Mesendoderm (in vitro differentiated cells): Measurements from ENCODE around the gene GLIS1.
A peak's percentile ranks its signal among the peaks of the same experiment; 100 is the strongest.
"Not testable (repeated sequence)": the region's sequence is repeated elsewhere in the genome, so short reads cannot be mapped to it uniquely, and the experiment has no call there.

Experiments
- DNase-seq: peaks from one replicate; pipeline ENCODE4 v3.0.0; 2013
- H2AK5ac ChIP-seq: 2 replicates; pipeline ENCODE4 v1.6.1; 2013; ENCODE audit warnings: low read length, inconsistent platforms
- H2BK120ac ChIP-seq: 2 replicates; pipeline ENCODE4 v1.6.1; 2013; ENCODE audit warnings: low read depth, mild to moderate bottlenecking, low read length, moderate library complexity, mixed read lengths
- H2BK15ac ChIP-seq: replicated peaks from 2 replicates; pipeline ENCODE4 v1.6.1; 2013; ENCODE audit warnings: low read depth, mild to moderate bottlenecking, moderate library complexity
- H2BK5ac ChIP-seq: 2 replicates; pipeline ENCODE4 v1.6.1; 2013; ENCODE audit warnings: low read length, inconsistent platforms
- H3K18ac ChIP-seq: 2 replicates; pipeline ENCODE4 v1.6.1; 2013; ENCODE audit warnings: mild to moderate bottlenecking, low read length, mixed read lengths
- H3K23ac ChIP-seq: one replicate; pipeline ENCODE4 v1.6.1; 2013; ENCODE audit warnings: low read length
- H3K27ac ChIP-seq: 2 replicates; pipeline ENCODE4 v1.5.1; 2013; ENCODE audit warnings: low read depth, mild to moderate bottlenecking, inconsistent platforms, low read length, moderate library complexity
- H3K27me3 ChIP-seq: 2 replicates; pipeline ENCODE4 v1.6.1; 2013; ENCODE audit warnings: low read length, control low read depth, mild to moderate bottlenecking, inconsistent platforms; ENCODE audit not compliant: insufficient read depth, poor library complexity
- H3K36me3 ChIP-seq: 2 replicates; pipeline ENCODE4 v1.6.1; 2013; ENCODE audit warnings: low read length, inconsistent platforms; ENCODE audit not compliant: control insufficient read depth, insufficient read depth
- H3K4ac ChIP-seq: one replicate; pipeline ENCODE4 v1.6.1; 2013; ENCODE audit warnings: low read depth, mild to moderate bottlenecking, low read length, moderate library complexity
- H3K4me1 ChIP-seq: 2 replicates; pipeline ENCODE4 v1.6.1; 2013; ENCODE audit warnings: low read depth, low read length, inconsistent platforms; ENCODE audit not compliant: control insufficient read depth
- H3K4me2 ChIP-seq: 2 replicates; pipeline ENCODE4 v1.6.1; 2013; ENCODE audit warnings: low read length
- H3K4me3 ChIP-seq: 2 replicates; pipeline ENCODE4 v1.5.1; 2013; ENCODE audit warnings: mild to moderate bottlenecking, low read length
- H3K56ac ChIP-seq: one replicate; pipeline ENCODE4 v1.6.1; 2013; ENCODE audit warnings: low read length
- H3K79me1 ChIP-seq: 2 replicates; pipeline ENCODE4 v1.6.1; 2013; ENCODE audit warnings: low read length, inconsistent platforms
- H3K79me2 ChIP-seq: 2 replicates; pipeline ENCODE4 v1.6.1; 2013; ENCODE audit warnings: mild to moderate bottlenecking, low read length; ENCODE audit not compliant: control insufficient read depth, insufficient read depth
- H3K9ac ChIP-seq: 2 replicates; pipeline ENCODE4 v1.6.1; 2013; ENCODE audit warnings: low read length, inconsistent platforms
- H4K5ac ChIP-seq: one replicate; pipeline ENCODE4 v1.6.1; 2013; ENCODE audit warnings: low read length
- H4K8ac ChIP-seq: one replicate; pipeline ENCODE4 v1.6.1; 2013; ENCODE audit warnings: low read depth, mild to moderate bottlenecking, control low read depth, low read length, moderate library complexity
- WGBS: extraction: QIAGEN DNeasy Blood & Tissue Kit; methylation state at CpG from one replicate; pipeline ENCODE4 v1.1.7; 2013; ENCODE audit warnings: low lambda C conversion rate, missing lambda C conversion rate; ENCODE audit not compliant: insufficient coverage; ENCODE audit errors: extremely low coverage; 5-methylcytosine and 5-hydroxymethylcytosine counted together

The GLIS1 gene

DNA sequence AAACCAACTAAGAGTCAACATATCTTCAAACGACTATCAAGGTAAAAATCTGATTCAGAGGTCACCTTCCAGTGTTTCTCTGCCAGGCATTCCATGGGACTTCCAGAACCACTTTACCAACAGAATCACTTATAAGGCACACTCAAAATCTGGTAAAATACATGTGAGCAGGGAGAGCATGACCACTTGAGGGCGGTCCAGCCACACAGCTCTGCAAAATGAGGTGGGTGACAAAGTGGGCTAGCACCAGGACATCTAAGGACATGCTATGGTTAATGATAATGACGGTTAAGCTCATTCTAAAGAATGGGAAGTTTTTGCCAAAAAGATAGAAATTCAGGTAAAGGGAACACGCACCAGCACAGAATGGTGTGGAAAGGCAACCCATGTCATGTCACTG, 24.5 kb upstream of the GLIS1 start:
- no CpG with 5 or more reads among the region's 4 CpGs for WGBS
- no peak overlapping the region for H3K9ac ChIP-seq
- H2BK120ac ChIP-seq, result no peak overlapping the region
- no peaks in the 10 kb centered on the region for H3K79me1 ChIP-seq
- H4K5ac ChIP-seq, result no peak overlapping the region
- no peak overlapping the region for H2AK5ac ChIP-seq
- no peak overlapping the region for H3K56ac ChIP-seq
- H3K27ac ChIP-seq, result no peak overlapping the region
- H3K27me3 ChIP-seq, result no peaks in the 10 kb centered on the region
- H3K4ac ChIP-seq, result no peak overlapping the region
- H2BK5ac ChIP-seq, result no peak overlapping the region
- no peak overlapping the region for H3K4me2 ChIP-seq
- no peak overlapping the region for H2BK15ac ChIP-seq
- no peaks in the 10 kb centered on the region for H3K79me2 ChIP-seq
- no peaks in the 10 kb centered on the region for H3K36me3 ChIP-seq
- H4K8ac ChIP-seq, result no peak overlapping the region
- no peak for DNase-seq
- no peak overlapping the region for H3K23ac ChIP-seq
- H3K4me3 ChIP-seq, result no peak overlapping the region
- H3K4me1 ChIP-seq, result no peaks in the 10 kb centered on the region
- no peak overlapping the region for H3K18ac ChIP-seq

DNA sequence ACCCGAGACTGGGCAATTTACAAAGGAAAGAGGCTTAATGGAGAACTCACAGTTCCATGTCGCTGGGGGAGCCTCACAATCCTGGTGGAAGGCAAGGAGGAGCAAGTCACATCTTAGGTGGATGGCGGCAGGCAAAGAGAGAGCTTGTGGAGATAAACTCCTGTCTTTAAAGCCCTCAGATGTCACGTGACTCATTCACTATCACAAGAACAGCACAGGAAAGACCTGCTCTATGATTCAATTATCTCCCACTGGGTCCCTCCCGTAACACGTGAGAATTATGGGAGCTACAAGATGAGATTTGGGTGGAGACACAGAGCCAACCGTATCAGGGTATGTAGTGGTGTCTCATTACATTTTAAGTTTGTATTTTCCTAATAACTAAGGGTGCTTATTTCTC, 21.5 kb upstream of the GLIS1 start:
- H4K8ac ChIP-seq, DNase-seq: not testable (repeated sequence)

GRCh38 chr1:53755874-53756273, 16.9 kb upstream of the GLIS1 start:
- Histone ChIP-seq H3K4me2 (no peak overlapping the region), H3K9ac (no peak overlapping the region), H2AK5ac (no peak overlapping the region), H3K27me3 (no peaks in the 10 kb centered on the region), H3K56ac (no peak overlapping the region), H2BK5ac (no peak overlapping the region), H4K8ac (no peak overlapping the region), H3K27ac (no peak overlapping the region), H3K4ac (no peak overlapping the region), H3K36me3 (no peaks in the 10 kb centered on the region), H3K23ac (no peak overlapping the region), H2BK120ac (no peak overlapping the region), H3K79me2 (no peaks in the 10 kb centered on the region), H2BK15ac (no peak overlapping the region), H3K4me1 (no peaks in the 10 kb centered on the region), H3K79me1 (no peaks in the 10 kb centered on the region), H3K18ac (no peak overlapping the region), H3K4me3 (no peak overlapping the region), H4K5ac (no peak overlapping the region)
- no peak for DNase-seq
- WGBS, result no CpG with 5 or more reads among the region's 5 CpGs

More for the DNA sequence above, 21.5 kb upstream of the GLIS1 start:
- not testable (repeated sequence) for H3K4me2 ChIP-seq, H3K79me2 ChIP-seq, H3K27ac ChIP-seq, H3K56ac ChIP-seq, H3K27me3 ChIP-seq, H3K4me3 ChIP-seq, H3K23ac ChIP-seq, H3K36me3 ChIP-seq, H3K4me1 ChIP-seq, H3K9ac ChIP-seq, H3K4ac ChIP-seq, H2BK120ac ChIP-seq, H3K79me1 ChIP-seq, H3K18ac ChIP-seq, H2BK15ac ChIP-seq, H2AK5ac ChIP-seq, H2BK5ac ChIP-seq, H4K5ac ChIP-seq
- no CpG with 5 or more reads among the region's 7 CpGs for WGBS

DNA sequence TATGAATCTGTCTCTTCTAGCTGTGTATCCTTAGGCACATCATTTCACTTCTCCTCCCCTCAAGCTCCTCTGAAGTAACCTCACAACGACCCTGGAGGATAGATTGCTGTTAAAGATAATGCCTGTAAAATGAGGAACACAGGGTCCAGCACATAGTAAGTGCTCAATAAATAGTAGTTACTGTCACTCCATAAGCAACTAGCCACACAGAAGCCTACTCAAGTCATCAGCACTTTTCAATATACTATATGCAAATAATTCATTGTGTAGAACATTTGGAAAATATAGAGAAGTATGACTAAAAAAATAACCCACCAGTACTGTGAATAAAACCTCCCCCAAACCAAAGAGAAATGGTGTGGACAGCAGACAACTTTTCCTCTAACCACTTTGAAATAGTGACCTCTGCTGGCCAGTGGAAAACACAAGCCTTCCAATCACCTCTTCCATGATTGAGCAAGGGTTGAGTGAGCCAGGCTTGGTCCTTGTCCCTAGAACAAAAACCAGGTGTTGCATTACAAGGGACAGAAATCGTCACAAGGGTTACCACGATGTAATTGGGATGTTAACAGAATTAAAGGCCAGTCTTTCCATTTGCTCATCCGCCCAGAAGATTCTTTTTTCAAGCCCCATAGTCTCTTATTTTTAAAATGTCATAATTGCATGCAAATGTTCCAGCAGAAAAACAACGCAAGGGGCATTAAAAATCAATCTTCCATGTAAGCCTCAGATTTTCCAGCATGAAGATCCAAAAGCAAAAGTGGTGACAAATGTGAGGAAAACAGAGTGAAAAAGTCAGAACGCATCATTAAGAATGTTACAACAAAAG, 15.7 kb upstream of the GLIS1 start:
- Histone ChIP-seq H3K79me1 (no peaks in the 10 kb centered on the region), H2AK5ac (no peak overlapping the region)
- DNase-seq, result peak; percentile 82

DNA sequence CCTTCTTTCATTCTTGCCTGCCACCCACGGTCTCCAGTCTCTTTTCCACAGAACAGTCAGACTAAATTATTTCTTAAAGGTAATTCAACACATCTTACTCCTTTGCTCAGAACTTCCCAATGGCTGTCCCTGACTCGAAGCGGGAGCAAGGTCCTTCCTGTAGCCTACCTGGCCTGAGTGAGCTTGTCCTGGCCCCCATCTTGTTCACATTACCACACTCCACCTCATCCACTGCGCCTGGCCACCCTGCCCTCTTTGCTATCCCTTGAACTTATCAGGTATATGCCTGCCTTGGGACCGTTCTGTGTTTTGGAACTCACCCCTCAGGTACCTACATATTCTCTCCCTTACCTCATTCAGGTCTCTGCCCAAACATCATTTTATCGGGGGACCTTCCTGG, 13.3 kb upstream of the GLIS1 start:
- Histone ChIP-seq H3K9ac (no peak overlapping the region), H3K79me2 (no peaks in the 10 kb centered on the region), H3K79me1 (no peaks in the 10 kb centered on the region), H3K18ac (no peak overlapping the region), H4K8ac (no peak overlapping the region), H2BK5ac (no peak overlapping the region), H3K23ac (no peak overlapping the region), H3K4me1 (no peaks in the 10 kb centered on the region), H3K4ac (no peak overlapping the region), H3K36me3 (no peaks in the 10 kb centered on the region), H3K27ac (no peak overlapping the region), H3K27me3 (no peaks in the 10 kb centered on the region), H2BK15ac (no peak overlapping the region), H2AK5ac (no peak overlapping the region), H2BK120ac (no peak overlapping the region), H3K56ac (no peak overlapping the region), H4K5ac (no peak overlapping the region), H3K4me2 (no peak overlapping the region), H3K4me3 (no peak overlapping the region)
- DNase-seq, result no peak
- whole genome bisulfite sequencing, result no CpG with 5 or more reads among the region's 6 CpGs

More for the DNA sequence above, 15.7 kb upstream of the GLIS1 start:
- Histone ChIP-seq H4K5ac (no peak overlapping the region), H3K23ac (no peak overlapping the region), H3K4me2 (no peak overlapping the region), H3K27me3 (no peaks in the 10 kb centered on the region), H2BK120ac (no peak overlapping the region), H3K27ac (no peak overlapping the region), H3K4me1 (no peaks in the 10 kb centered on the region), H3K18ac (no peak overlapping the region), H2BK15ac (no peak overlapping the region), H4K8ac (no peak overlapping the region), H3K79me2 (no peaks in the 10 kb centered on the region), H3K56ac (no peak overlapping the region), H3K36me3 (no peaks in the 10 kb centered on the region), H3K9ac (no peak overlapping the region), H3K4ac (no peak overlapping the region), H3K4me3 (no peak overlapping the region), H2BK5ac (no peak overlapping the region)
- WGBS, result no CpG with 5 or more reads among the region's 6 CpGs

DNA sequence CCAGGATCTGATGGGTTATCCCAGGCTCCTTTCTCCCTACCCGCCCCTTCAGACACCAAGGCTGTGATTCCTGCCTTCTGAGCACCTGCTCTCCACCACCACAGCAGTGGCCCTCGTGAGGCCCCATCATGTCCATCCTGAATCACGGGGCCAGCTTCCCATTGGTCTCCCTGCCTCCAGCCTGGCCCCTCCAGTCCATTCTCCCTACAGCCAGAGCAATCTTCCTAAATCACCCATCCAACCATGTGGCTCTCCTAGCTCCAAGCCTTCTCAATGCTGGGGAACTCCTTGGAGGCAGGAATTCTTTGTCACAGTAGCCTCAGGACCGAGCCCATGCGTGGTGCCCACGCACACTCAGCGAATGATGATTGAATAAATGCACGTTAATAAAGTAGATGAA, 8.9 kb upstream of the GLIS1 start:
- WGBS, result no CpG with 5 or more reads among the region's 8 CpGs
- no peak overlapping the region for H3K9ac ChIP-seq
- H3K4me1 ChIP-seq, result no peaks in the 10 kb centered on the region

More for the DNA sequence above, 8.9 kb upstream of the GLIS1 start:
- Histone ChIP-seq H2BK15ac (no peak overlapping the region), H3K23ac (no peak overlapping the region), H4K8ac (no peak overlapping the region), H2BK120ac (no peak overlapping the region), H3K4ac (no peak overlapping the region), H3K4me3 (no peak overlapping the region), H3K18ac (no peak overlapping the region), H3K27me3 (no peaks in the 10 kb centered on the region), H3K56ac (no peak overlapping the region), H3K79me1 (no peaks in the 10 kb centered on the region), H2AK5ac (no peak overlapping the region), H3K36me3 (no peaks in the 10 kb centered on the region), H3K79me2 (no peaks in the 10 kb centered on the region), H4K5ac (no peak overlapping the region), H2BK5ac (no peak overlapping the region), H3K27ac (no peak overlapping the region), H3K4me2 (no peak overlapping the region)
- DNase-seq, result no peak
